Activated T-cell treated with anti-CD3 and anti-CD28 coated beads, Interleukin-2, amount 50 U/mL, for 4 hours (primary cell): ENCODE results near the gene GRAMD4. TPM values are rescaled to one million over a fixed set of nuclear protein-coding genes. Genes with fewer than 3 reads are reported as not detected.

Experiments used
- ATAC-seq, 2 donors: fragments of 200-7000 bp; cut with Tn5 transposase; one replicate each; pipeline ENCODE4 v1.10.0; 2021
- DNase-seq: peaks from one replicate; pipeline ENCODE4 v3.0.0-alpha.2; 2020
- H3K27me3 Mint-ChIP-seq: one replicate; pipeline ENCODE4 v1.8.0; 2021; ENCODE audit warnings: low read depth, mixed read lengths
- H3K36me3 Mint-ChIP-seq: one replicate; pipeline ENCODE4 v1.8.0; 2022; ENCODE audit warnings: mixed read lengths; ENCODE audit not compliant: insufficient read depth
- H3K4me1 Mint-ChIP-seq: one replicate; pipeline ENCODE4 v1.8.0; 2021; ENCODE audit warnings: low read depth, mixed read lengths
- H3K4me3 Mint-ChIP-seq: one replicate; pipeline ENCODE4 v1.8.0; 2021; ENCODE audit warnings: mild to moderate bottlenecking, moderate library complexity, mixed read lengths
- H3K9me3 Mint-ChIP-seq: one replicate; pipeline ENCODE4 v1.8.0; 2021; ENCODE audit warnings: mixed read lengths
- total RNA-seq, 3 donors: library from RNA; stranded (reverse); gene quantifications; one replicate each; pipeline ENCODE4 v1.2.1, GENCODE V29; 2021

The GRAMD4 gene
- total RNA-seq, 3 donors from 2014 or later = 30.9 to 35.4 (median 33.0) TPM

GRCh38 chr22:46675938-46676337 lies 55.8 kb downstream of the GRAMD4 start:
- Mint-ChIP-seq H3K4me3 (peak overlapping the region; percentile 83), H3K4me1 (peaks cover 38% of the 10 kb centered on the region), H3K36me3 (peaks cover 2% of the 10 kb centered on the region), H3K27me3 (no peaks in the 10 kb centered on the region), H3K9me3 (no peaks in the 10 kb centered on the region)
- DNase-seq (no peak), ATAC-seq (no peak)

GRCh38 chr22:46676479-46676878 lies 56.3 kb downstream of the GRAMD4 start:
- peaks cover 38% of the 10 kb centered on the region for H3K4me1 Mint-ChIP-seq
- peak overlapping the region; percentile 29 for H3K4me3 Mint-ChIP-seq
- ATAC-seq (no peak), DNase-seq (no peak)
- H3K27me3 Mint-ChIP-seq = no peaks in the 10 kb centered on the region
- no peaks in the 10 kb centered on the region for H3K9me3 Mint-ChIP-seq
- H3K36me3 Mint-ChIP-seq = peaks cover 2% of the 10 kb centered on the region

GRCh38 chr22:46676881-46677280 lies 56.7 kb downstream of the GRAMD4 start:
- Mint-ChIP-seq H3K27me3 (no peaks in the 10 kb centered on the region), H3K4me3 (peak overlapping the region; percentile 29), H3K4me1 (peaks cover 38% of the 10 kb centered on the region), H3K9me3 (no peaks in the 10 kb centered on the region), H3K36me3 (peaks cover 2% of the 10 kb centered on the region)
- DNase-seq = no peak
- ATAC-seq = no peak

- DNase-seq (no peak), ATAC-seq (no peak)
- Mint-ChIP-seq H3K4me1 (peaks cover 35% of the 10 kb centered on the region), H3K27me3 (no peaks in the 10 kb centered on the region), H3K36me3 (peaks cover 2% of the 10 kb centered on the region), H3K9me3 (no peaks in the 10 kb centered on the region), H3K4me3 (peak overlapping the region; percentile 13)
Observed at GRCh38 chr22:46677323-46678002, 57.3 kb downstream of the GRAMD4 start.

GRCh38 chr22:46678003-46678657 lies 57.9 kb downstream of the GRAMD4 start:
- Mint-ChIP-seq H3K4me3 (peak overlapping the region; percentile 13), H3K36me3 (peaks cover 4% of the 10 kb centered on the region), H3K4me1 (peaks cover 28% of the 10 kb centered on the region), H3K27me3 (no peaks in the 10 kb centered on the region), H3K9me3 (no peaks in the 10 kb centered on the region)
- no peak for ATAC-seq
- no peak for DNase-seq

GRCh38 chr22:46678785-46679700 lies 58.9 kb downstream of the GRAMD4 start:
- H3K9me3 Mint-ChIP-seq = no peaks in the 10 kb centered on the region
- H3K4me3 Mint-ChIP-seq = no peak overlapping the region
- ATAC-seq = no peak
- DNase-seq = no peak
- H3K4me1 Mint-ChIP-seq = peaks cover 20% of the 10 kb centered on the region
- no peaks in the 10 kb centered on the region for H3K27me3 Mint-ChIP-seq
- H3K36me3 Mint-ChIP-seq = peaks cover 4% of the 10 kb centered on the region

- no peak for ATAC-seq
- H3K4me1 Mint-ChIP-seq = peaks cover 20% of the 10 kb centered on the region
Observed at GRCh38 chr22:46679706-46680269, 59.6 kb downstream of the GRAMD4 start.

GRCh38 chr22:46681010-46681409 lies 60.8 kb downstream of the GRAMD4 start:
- DNase-seq (no peak), ATAC-seq (peak; percentile 25 to 44)
- peaks cover 7% of the 10 kb centered on the region for H3K36me3 Mint-ChIP-seq
- no peaks in the 10 kb centered on the region for H3K9me3 Mint-ChIP-seq
- H3K4me3 Mint-ChIP-seq = no peak overlapping the region
- no peaks in the 10 kb centered on the region for H3K27me3 Mint-ChIP-seq
- peaks cover 22% of the 10 kb centered on the region for H3K4me1 Mint-ChIP-seq

More at GRCh38 chr22:46679706-46680269, 59.6 kb downstream of the GRAMD4 start:
- Mint-ChIP-seq H3K27me3 (no peaks in the 10 kb centered on the region), H3K9me3 (no peaks in the 10 kb centered on the region), H3K4me3 (no peak overlapping the region), H3K36me3 (peaks cover 4% of the 10 kb centered on the region)
- DNase-seq = no peak

GRCh38 chr22:46682011-46682731 lies 62.0 kb downstream of the GRAMD4 start:
- no peak for ATAC-seq
- H3K27me3 Mint-ChIP-seq = no peaks in the 10 kb centered on the region
- H3K4me3 Mint-ChIP-seq = no peak overlapping the region
- peaks cover 12% of the 10 kb centered on the region for H3K36me3 Mint-ChIP-seq
- no peak for DNase-seq
- no peaks in the 10 kb centered on the region for H3K9me3 Mint-ChIP-seq
- H3K4me1 Mint-ChIP-seq = peaks cover 23% of the 10 kb centered on the region

GRCh38 chr22:46684706-46685105 lies 64.5 kb downstream of the GRAMD4 start:
- Mint-ChIP-seq H3K4me3 (no peak overlapping the region), H3K27me3 (no peaks in the 10 kb centered on the region), H3K36me3 (peaks cover 15% of the 10 kb centered on the region), H3K9me3 (no peaks in the 10 kb centered on the region), H3K4me1 (peaks cover 22% of the 10 kb centered on the region)
- DNase-seq (no peak), ATAC-seq (no peak)

- Mint-ChIP-seq H3K36me3 (peaks cover 21% of the 10 kb centered on the region), H3K9me3 (no peaks in the 10 kb centered on the region), H3K4me1 (peaks cover 22% of the 10 kb centered on the region), H3K4me3 (no peak overlapping the region), H3K27me3 (no peaks in the 10 kb centered on the region)
- ATAC-seq (no peak), DNase-seq (no peak)
Observed at GRCh38 chr22:46686221-46687047, 66.2 kb downstream of the GRAMD4 start.

- no peak for DNase-seq
- no peaks in the 10 kb centered on the region for H3K9me3 Mint-ChIP-seq
- peaks cover 22% of the 10 kb centered on the region for H3K4me1 Mint-ChIP-seq
- no peak for ATAC-seq
- no peaks in the 10 kb centered on the region for H3K27me3 Mint-ChIP-seq
- no peak overlapping the region for H3K4me3 Mint-ChIP-seq
- H3K36me3 Mint-ChIP-seq = peaks cover 26% of the 10 kb centered on the region
Observed at GRCh38 chr22:46687048-46687444, 66.9 kb downstream of the GRAMD4 start.

- no peak for ATAC-seq
- no peaks in the 10 kb centered on the region for H3K27me3 Mint-ChIP-seq
- peaks cover 25% of the 10 kb centered on the region for H3K36me3 Mint-ChIP-seq
- no peak overlapping the region for H3K4me3 Mint-ChIP-seq
- peaks cover 22% of the 10 kb centered on the region for H3K4me1 Mint-ChIP-seq
- no peak for DNase-seq
- H3K9me3 Mint-ChIP-seq = no peaks in the 10 kb centered on the region
Observed at GRCh38 chr22:46687460-46687859, 67.3 kb downstream of the GRAMD4 start.
